ENCODE measurements around the gene KRTAP1-1.
"Not testable (repeated sequence)": the region's sequence is repeated elsewhere in the genome, so short reads cannot be mapped to it uniquely, and the experiment has no call there.

The KRTAP1-1 gene

DNA sequence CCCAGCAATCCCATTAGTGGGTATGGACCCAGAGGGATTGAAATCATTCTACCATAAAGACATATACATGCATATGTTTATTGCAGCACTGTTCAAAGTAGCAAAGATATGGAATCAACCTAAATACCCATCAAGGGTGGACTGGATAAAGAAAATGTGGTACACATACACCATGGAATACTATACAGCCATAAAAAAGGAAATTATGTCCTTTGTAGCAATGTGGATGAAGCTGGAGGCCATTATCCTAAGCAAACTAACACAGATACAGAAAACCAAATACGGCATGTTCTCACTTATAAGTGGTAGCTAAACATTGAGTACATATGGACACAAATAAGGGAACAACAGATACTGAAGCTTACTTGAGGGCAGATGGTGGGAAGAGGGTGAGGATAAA, 16.3 kb upstream of the KRTAP1-1 start:
- Histone ChIP-seq H3K9me3 (ENCODE audit: insufficient read depth, low read depth, low read length) (no peaks in the 10 kb centered on the region), H3K4me1 (ENCODE audit: insufficient read depth, low read length, poor library complexity, severe bottlenecking) (peaks cover 5% of the 10 kb centered on the region), H3K4me2 (ENCODE audit: low read depth, low read length, poor library complexity, severe bottlenecking) (no peak overlapping the region), H3K9me2 (replicated peaks; ENCODE audit: low read depth, low read length) (no peaks in the 10 kb centered on the region), H3F3A (ENCODE audit: low read depth) (no peaks in the 10 kb centered on the region), H3K4me3 (ENCODE audit: low read length, poor library complexity, severe bottlenecking) (no peak overlapping the region), H2AFZ (ENCODE audit: low read length) (no peak overlapping the region), H3K79me2 (ENCODE audit: insufficient read depth, low read length) (no peaks in the 10 kb centered on the region), H3K36me3 (ENCODE audit: insufficient read depth, low read length) (no peaks in the 10 kb centered on the region), H3K9ac (ENCODE audit: low read depth, low read length, poor library complexity, severe bottlenecking) (no peak overlapping the region), H4K20me1 (ENCODE audit: insufficient read depth, low read length, poor library complexity, severe bottlenecking) (no peaks in the 10 kb centered on the region), H3K27me3 (ENCODE audit: insufficient read depth, low read length, poor library complexity, severe bottlenecking) (no peaks in the 10 kb centered on the region)
- TF ChIP-seq, protein P1, sequence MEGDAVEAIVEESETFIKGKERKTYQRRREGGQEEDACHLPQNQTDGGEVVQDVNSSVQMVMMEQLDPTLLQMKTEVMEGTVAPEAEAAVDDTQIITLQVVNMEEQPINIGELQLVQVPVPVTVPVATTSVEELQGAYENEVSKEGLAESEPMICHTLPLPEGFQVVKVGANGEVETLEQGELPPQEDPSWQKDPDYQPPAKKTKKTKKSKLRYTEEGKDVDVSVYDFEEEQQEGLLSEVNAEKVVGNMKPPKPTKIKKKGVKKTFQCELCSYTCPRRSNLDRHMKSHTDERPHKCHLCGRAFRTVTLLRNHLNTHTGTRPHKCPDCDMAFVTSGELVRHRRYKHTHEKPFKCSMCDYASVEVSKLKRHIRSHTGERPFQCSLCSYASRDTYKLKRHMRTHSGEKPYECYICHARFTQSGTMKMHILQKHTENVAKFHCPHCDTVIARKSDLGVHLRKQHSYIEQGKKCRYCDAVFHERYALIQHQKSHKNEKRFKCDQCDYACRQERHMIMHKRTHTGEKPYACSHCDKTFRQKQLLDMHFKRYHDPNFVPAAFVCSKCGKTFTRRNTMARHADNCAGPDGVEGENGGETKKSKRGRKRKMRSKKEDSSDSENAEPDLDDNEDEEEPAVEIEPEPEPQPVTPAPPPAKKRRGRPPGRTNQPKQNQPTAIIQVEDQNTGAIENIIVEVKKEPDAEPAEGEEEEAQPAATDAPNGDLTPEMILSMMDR (conservative IDR thresholded peaks at IDR 0.05; ENCODE audit: low read length): no peak
- TF ChIP-seq EZH2phosphoT487 (IDR thresholded peaks at IDR 0.05; ENCODE audit: borderline replicate concordance): no peak

DNA sequence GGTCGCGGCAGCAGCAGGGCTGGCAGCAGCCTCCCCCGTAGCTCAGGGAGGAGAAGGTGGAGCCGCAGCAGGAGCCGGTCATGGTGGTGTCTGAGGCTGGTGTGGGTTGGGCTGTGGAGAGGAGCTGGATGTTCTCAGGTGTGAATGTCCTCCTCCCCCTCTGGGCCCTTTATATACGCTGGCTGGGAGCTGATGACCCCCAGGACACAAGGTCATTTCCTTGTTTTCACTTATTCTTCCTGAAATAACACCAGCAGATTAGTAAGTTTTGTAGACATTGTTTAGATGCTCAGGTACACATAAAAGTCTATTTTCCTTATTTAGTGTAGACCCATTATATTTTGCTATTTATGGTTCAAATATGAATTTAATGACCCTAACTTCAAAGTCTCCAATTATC, 13.9 kb upstream of the KRTAP1-1 start, which contains the start of gene KRTAP2-2:
KRTAP2-2 (minus strand) TSS at position 101 of the 400 bp plus-strand sequence; CDS start at position 82, 19 bp downstream.
- not testable (repeated sequence) for H3K4me3 ChIP-seq (ENCODE audit: low read length, poor library complexity, severe bottlenecking); H2AFZ ChIP-seq (ENCODE audit: low read length); H3K9ac ChIP-seq (ENCODE audit: low read depth, low read length, poor library complexity, severe bottlenecking); H3K27me3 ChIP-seq (ENCODE audit: insufficient read depth, low read length, poor library complexity, severe bottlenecking); H3F3A ChIP-seq (ENCODE audit: low read depth); H3K9me3 ChIP-seq (ENCODE audit: insufficient read depth, low read depth, low read length); H3K4me2 ChIP-seq (ENCODE audit: low read depth, low read length, poor library complexity, severe bottlenecking); H3K36me3 ChIP-seq (ENCODE audit: insufficient read depth, low read length); H4K20me1 ChIP-seq (ENCODE audit: insufficient read depth, low read length, poor library complexity, severe bottlenecking); H3K9me2 ChIP-seq (replicated peaks; ENCODE audit: low read depth, low read length); H3K79me2 ChIP-seq (ENCODE audit: insufficient read depth, low read length); H3K4me1 ChIP-seq (ENCODE audit: insufficient read depth, low read length, poor library complexity, severe bottlenecking)

DNA sequence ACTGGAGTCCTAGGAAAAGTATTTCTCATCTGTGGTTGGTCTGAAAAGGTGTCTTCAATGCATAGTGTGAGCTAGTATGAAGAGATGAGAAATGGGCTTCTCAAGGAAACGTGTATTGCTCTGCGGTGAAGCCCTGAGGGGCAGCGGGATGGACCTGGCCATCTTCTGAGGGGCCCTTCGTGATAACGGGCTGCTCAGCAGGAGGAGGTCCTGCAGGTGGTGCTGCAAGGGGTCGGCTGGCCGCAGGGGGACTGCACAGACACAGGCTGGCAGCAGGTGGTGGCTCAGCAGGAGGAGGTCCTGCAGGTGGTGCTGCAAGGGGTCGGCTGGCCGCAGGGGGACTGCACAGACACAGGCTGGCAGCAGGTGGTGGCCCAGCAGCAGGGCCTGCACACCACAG, 13.3 kb upstream of the KRTAP1-1 start:
- not testable (repeated sequence) for H3K4me2 ChIP-seq (ENCODE audit: low read depth, low read length, poor library complexity, severe bottlenecking); H3K36me3 ChIP-seq (ENCODE audit: insufficient read depth, low read length); H3K9me2 ChIP-seq (replicated peaks; ENCODE audit: low read depth, low read length); H3K4me1 ChIP-seq (ENCODE audit: insufficient read depth, low read length, poor library complexity, severe bottlenecking); H2AFZ ChIP-seq (ENCODE audit: low read length); H3K4me3 ChIP-seq (ENCODE audit: low read length, poor library complexity, severe bottlenecking); H3F3A ChIP-seq (ENCODE audit: low read depth); H3K27me3 ChIP-seq (ENCODE audit: insufficient read depth, low read length, poor library complexity, severe bottlenecking); H3K9ac ChIP-seq (ENCODE audit: low read depth, low read length, poor library complexity, severe bottlenecking); H4K20me1 ChIP-seq (ENCODE audit: insufficient read depth, low read length, poor library complexity, severe bottlenecking); H3K79me2 ChIP-seq (ENCODE audit: insufficient read depth, low read length); H3K9me3 ChIP-seq (ENCODE audit: insufficient read depth, low read depth, low read length)

DNA sequence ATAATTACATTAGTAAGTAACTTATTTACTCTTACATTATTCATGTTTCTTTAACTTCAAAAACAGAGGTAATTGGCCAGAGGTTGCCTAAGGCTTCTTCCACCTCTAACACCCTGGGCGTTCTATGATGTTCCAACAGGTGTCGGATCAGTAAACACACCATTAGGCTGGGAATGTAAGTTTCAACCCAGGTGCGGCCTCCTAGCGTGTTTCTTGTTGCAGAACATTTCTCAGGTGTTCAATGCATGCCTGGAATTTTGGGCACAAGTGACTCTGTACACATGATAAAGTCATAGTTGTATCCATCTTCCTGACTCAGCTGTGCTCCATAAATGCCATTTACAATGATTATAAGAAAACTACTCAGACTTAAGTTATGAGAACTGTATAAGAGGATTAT, 12.8 kb upstream of the KRTAP1-1 start:
- H3K9me3 ChIP-seq (ENCODE audit: insufficient read depth, low read depth, low read length): no peaks in the 10 kb centered on the region
- H3K9me2 ChIP-seq (replicated peaks; ENCODE audit: low read depth, low read length): no peaks in the 10 kb centered on the region
- no peaks in the 10 kb centered on the region for H3K79me2 ChIP-seq (ENCODE audit: insufficient read depth, low read length)
- no peaks in the 10 kb centered on the region for H3K36me3 ChIP-seq (ENCODE audit: insufficient read depth, low read length)
- H3K4me1 ChIP-seq (ENCODE audit: insufficient read depth, low read length, poor library complexity, severe bottlenecking): peaks cover 8% of the 10 kb centered on the region
- H4K20me1 ChIP-seq (ENCODE audit: insufficient read depth, low read length, poor library complexity, severe bottlenecking): no peaks in the 10 kb centered on the region
- no peak for TF ChIP-seq EZH2phosphoT487 (IDR thresholded peaks at IDR 0.05; ENCODE audit: borderline replicate concordance)
- TF ChIP-seq, protein P1 (conservative IDR thresholded peaks at IDR 0.05; ENCODE audit: low read length): no peak
- no peak overlapping the region for H2AFZ ChIP-seq (ENCODE audit: low read length)
- H3K4me2 ChIP-seq (ENCODE audit: low read depth, low read length, poor library complexity, severe bottlenecking): no peak overlapping the region
- no peaks in the 10 kb centered on the region for H3F3A ChIP-seq (ENCODE audit: low read depth)
- H3K4me3 ChIP-seq (ENCODE audit: low read length, poor library complexity, severe bottlenecking): no peak overlapping the region
- no peaks in the 10 kb centered on the region for H3K27me3 ChIP-seq (ENCODE audit: insufficient read depth, low read length, poor library complexity, severe bottlenecking)
- no peak overlapping the region for H3K9ac ChIP-seq (ENCODE audit: low read depth, low read length, poor library complexity, severe bottlenecking)

All from Loucy (cell line).